ENCODE results near the gene SLC16A3.

- TF ChIP-seq, protein P1, sequence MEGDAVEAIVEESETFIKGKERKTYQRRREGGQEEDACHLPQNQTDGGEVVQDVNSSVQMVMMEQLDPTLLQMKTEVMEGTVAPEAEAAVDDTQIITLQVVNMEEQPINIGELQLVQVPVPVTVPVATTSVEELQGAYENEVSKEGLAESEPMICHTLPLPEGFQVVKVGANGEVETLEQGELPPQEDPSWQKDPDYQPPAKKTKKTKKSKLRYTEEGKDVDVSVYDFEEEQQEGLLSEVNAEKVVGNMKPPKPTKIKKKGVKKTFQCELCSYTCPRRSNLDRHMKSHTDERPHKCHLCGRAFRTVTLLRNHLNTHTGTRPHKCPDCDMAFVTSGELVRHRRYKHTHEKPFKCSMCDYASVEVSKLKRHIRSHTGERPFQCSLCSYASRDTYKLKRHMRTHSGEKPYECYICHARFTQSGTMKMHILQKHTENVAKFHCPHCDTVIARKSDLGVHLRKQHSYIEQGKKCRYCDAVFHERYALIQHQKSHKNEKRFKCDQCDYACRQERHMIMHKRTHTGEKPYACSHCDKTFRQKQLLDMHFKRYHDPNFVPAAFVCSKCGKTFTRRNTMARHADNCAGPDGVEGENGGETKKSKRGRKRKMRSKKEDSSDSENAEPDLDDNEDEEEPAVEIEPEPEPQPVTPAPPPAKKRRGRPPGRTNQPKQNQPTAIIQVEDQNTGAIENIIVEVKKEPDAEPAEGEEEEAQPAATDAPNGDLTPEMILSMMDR (IDR thresholded peaks at IDR 0.05): no peak
- TF ChIP-seq ZFX (IDR thresholded peaks at IDR 0.05; ENCODE audit: borderline replicate concordance): no peak
Observed at GRCh38 chr17:82273327-82274133, 44.7 kb downstream of the SLC16A3 start, which contains the start of gene CSNK1D.
